Neural cell (in vitro differentiated cells): ENCODE measurements around the gene ARF4. TPM values are rescaled to one million over a fixed set of nuclear protein-coding genes. Genes with fewer than 3 reads are reported as not detected.

Source experiments
- H2AFZ ChIP-seq: fragments of 200-600, 300-800 bp; sonication (generic), shearing (Covaris generic); 2 replicates; pipeline ENCODE4 v1.6.0; 2014; ENCODE audit warnings: low read depth, mild to moderate bottlenecking, antibody characterized with exemption, low read length, moderate library complexity
- H3F3A ChIP-seq: fragments of 200-600 bp; shearing (Covaris generic); 2 replicates; pipeline ENCODE4 v1.6.1; 2016; ENCODE audit warnings: mild to moderate bottlenecking, moderate library complexity, mixed read lengths, antibody characterized with exemption, low read length; ENCODE audit not compliant: insufficient read depth, poor library complexity, severe bottlenecking
- H3K27ac ChIP-seq: fragments of 200-600, 300-800 bp; sonication (generic), shearing (Covaris generic); 2 replicates; pipeline ENCODE4 v1.5.1; 2014; ENCODE audit warnings: mild to moderate bottlenecking, low read length, moderate library complexity
- H3K27me3 ChIP-seq: fragments of 300-800, 200-600 bp; sonication (generic), shearing (Covaris generic); 2 replicates; pipeline ENCODE4 v1.6.0; 2014; ENCODE audit warnings: mild to moderate bottlenecking, low read depth, low read length, moderate library complexity; ENCODE audit not compliant: insufficient read depth
- H3K36me3 ChIP-seq: fragments of 300-800, 200-600 bp; sonication (generic), shearing (Covaris generic); 2 replicates; pipeline ENCODE4 v1.5.1; 2014; ENCODE audit warnings: mild to moderate bottlenecking, antibody characterized with exemption, low read length, moderate library complexity; ENCODE audit not compliant: insufficient read depth
- H3K4me2 ChIP-seq: fragments of 300-800, 200-600 bp; sonication (generic), shearing (Covaris generic); 2 replicates; pipeline ENCODE4 v1.6.0; 2014; ENCODE audit warnings: mild to moderate bottlenecking, low read length
- H3K4me3 ChIP-seq: fragments of 300-800, 200-600 bp; sonication (generic), shearing (Covaris generic); 2 replicates; pipeline ENCODE4 v1.5.1; 2014; ENCODE audit warnings: mild to moderate bottlenecking, low read length, moderate library complexity
- H3K79me2 ChIP-seq: fragments of 200-600 bp; shearing (Covaris generic); replicated peaks from 2 replicates; pipeline ENCODE4 v1.6.0; 2014; ENCODE audit warnings: mild to moderate bottlenecking, low read length, moderate library complexity; ENCODE audit not compliant: insufficient read depth
- H3K9ac ChIP-seq: fragments of 300-800, 200-600 bp; sonication (generic), shearing (Covaris generic); 2 replicates; pipeline ENCODE4 v1.6.1; 2016; ENCODE audit warnings: mild to moderate bottlenecking, low read length, mixed read lengths
- H3K9me2 ChIP-seq: fragments of 200-600 bp; shearing (Covaris generic); 2 replicates; pipeline ENCODE4 v1.6.1; 2016; ENCODE audit warnings: mild to moderate bottlenecking, low read length, mixed read lengths; ENCODE audit not compliant: insufficient read depth
- H3K9me3 ChIP-seq: fragments of 200-600, 300-800 bp; sonication (generic), shearing (Covaris generic); 2 replicates; pipeline ENCODE4 v1.6.1; 2016; ENCODE audit warnings: mild to moderate bottlenecking, mixed run types, low read length, moderate library complexity, mixed read lengths
- H4K20me1 ChIP-seq: fragments of 200-600 bp; shearing (Covaris generic); 2 replicates; pipeline ENCODE4 v1.6.1; 2016; ENCODE audit warnings: mild to moderate bottlenecking, mixed run types; ENCODE audit not compliant: insufficient read depth
- CTCF ChIP-seq: fragments of 450-650 bp; IDR thresholded peaks from 2 replicates; pipeline ENCODE4 v1.5.1; 2014; ENCODE audit warnings: antibody characterized with exemption, mild to moderate bottlenecking, moderate library complexity; ENCODE audit not compliant: poor library complexity, severe bottlenecking
- EP300 ChIP-seq: fragments of 450-650 bp; conservative IDR thresholded peaks from 2 replicates; pipeline ENCODE4 v1.6.1; 2014; ENCODE audit warnings: antibody characterized with exemption, mild to moderate bottlenecking, moderate library complexity; ENCODE audit not compliant: poor library complexity, severe bottlenecking
- EZH2 ChIP-seq: fragments of 200-600, 300-800 bp; shearing (Covaris generic), sonication (generic); IDR thresholded peaks from 2 replicates; pipeline ENCODE4 v1.6.1; 2014; ENCODE audit warnings: antibody characterized with exemption, low read length, borderline replicate concordance, mild to moderate bottlenecking; ENCODE audit not compliant: insufficient read depth, poor library complexity, severe bottlenecking
- MXI1 ChIP-seq: fragments of 450-650 bp; conservative IDR thresholded peaks from 2 replicates; pipeline ENCODE4 v1.6.1; 2014; ENCODE audit warnings: antibody characterized with exemption, mild to moderate bottlenecking; ENCODE audit not compliant: poor library complexity, severe bottlenecking
- POLR2AphosphoS5 ChIP-seq: IDR thresholded peaks from 2 replicates; pipeline ENCODE4 v1.6.1; 2012
- RAD21 ChIP-seq: fragments of 450-650 bp; conservative IDR thresholded peaks from 2 replicates; pipeline ENCODE4 v1.6.1; 2014; ENCODE audit warnings: antibody characterized with exemption, mild to moderate bottlenecking, moderate library complexity
- SMC3 ChIP-seq: fragments of 450-650 bp; conservative IDR thresholded peaks from 2 replicates; pipeline ENCODE4 v1.6.1; 2014; ENCODE audit warnings: antibody characterized with exemption, mild to moderate bottlenecking, moderate library complexity; ENCODE audit not compliant: poor library complexity
- TAF1 ChIP-seq: IDR thresholded peaks from 2 replicates; pipeline ENCODE4 v1.6.1; 2012; ENCODE audit warnings: low read depth
- polyA plus RNA-seq: library from polyadenylated mRNA; depleted of rRNA; stranded (reverse); fragments of >200 nt; gene quantifications from 2 replicates; pipeline ENCODE4 v1.2.3, GENCODE V29; 2014
- TF ChIP-seq, protein P1 (sequence below): IDR thresholded peaks from 2 replicates; pipeline ENCODE4 v1.6.1; 2012; ENCODE audit warnings: borderline replicate concordance

The ARF4 gene
- polyA plus RNA-seq, 1 donor from 2014 or later: 284 TPM

GRCh38 chr3:57600195-57600594 is 3.1 kb upstream of the ARF4 start:
- Histone ChIP-seq H3K4me2 (no peak overlapping the region), H3K4me3 (no peak overlapping the region), H3K36me3 (no peaks in the 10 kb centered on the region), H3K27me3 (no peaks in the 10 kb centered on the region), H3K9me3 (no peaks in the 10 kb centered on the region), H3K9ac (no peak overlapping the region), H3K9me2 (no peaks in the 10 kb centered on the region), H2AFZ (no peak overlapping the region), H4K20me1 (no peaks in the 10 kb centered on the region), H3K79me2 (peaks cover 23% of the 10 kb centered on the region), H3F3A (peaks cover 4% of the 10 kb centered on the region), H3K27ac (no peak overlapping the region)
- TF ChIP-seq, protein P1, sequence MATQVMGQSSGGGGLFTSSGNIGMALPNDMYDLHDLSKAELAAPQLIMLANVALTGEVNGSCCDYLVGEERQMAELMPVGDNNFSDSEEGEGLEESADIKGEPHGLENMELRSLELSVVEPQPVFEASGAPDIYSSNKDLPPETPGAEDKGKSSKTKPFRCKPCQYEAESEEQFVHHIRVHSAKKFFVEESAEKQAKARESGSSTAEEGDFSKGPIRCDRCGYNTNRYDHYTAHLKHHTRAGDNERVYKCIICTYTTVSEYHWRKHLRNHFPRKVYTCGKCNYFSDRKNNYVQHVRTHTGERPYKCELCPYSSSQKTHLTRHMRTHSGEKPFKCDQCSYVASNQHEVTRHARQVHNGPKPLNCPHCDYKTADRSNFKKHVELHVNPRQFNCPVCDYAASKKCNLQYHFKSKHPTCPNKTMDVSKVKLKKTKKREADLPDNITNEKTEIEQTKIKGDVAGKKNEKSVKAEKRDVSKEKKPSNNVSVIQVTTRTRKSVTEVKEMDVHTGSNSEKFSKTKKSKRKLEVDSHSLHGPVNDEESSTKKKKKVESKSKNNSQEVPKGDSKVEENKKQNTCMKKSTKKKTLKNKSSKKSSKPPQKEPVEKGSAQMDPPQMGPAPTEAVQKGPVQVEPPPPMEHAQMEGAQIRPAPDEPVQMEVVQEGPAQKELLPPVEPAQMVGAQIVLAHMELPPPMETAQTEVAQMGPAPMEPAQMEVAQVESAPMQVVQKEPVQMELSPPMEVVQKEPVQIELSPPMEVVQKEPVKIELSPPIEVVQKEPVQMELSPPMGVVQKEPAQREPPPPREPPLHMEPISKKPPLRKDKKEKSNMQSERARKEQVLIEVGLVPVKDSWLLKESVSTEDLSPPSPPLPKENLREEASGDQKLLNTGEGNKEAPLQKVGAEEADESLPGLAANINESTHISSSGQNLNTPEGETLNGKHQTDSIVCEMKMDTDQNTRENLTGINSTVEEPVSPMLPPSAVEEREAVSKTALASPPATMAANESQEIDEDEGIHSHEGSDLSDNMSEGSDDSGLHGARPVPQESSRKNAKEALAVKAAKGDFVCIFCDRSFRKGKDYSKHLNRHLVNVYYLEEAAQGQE: no peak
- no peak for TF ChIP-seq CTCF
- TF ChIP-seq EP300: no peak
- TF ChIP-seq EZH2: no peak
- TF ChIP-seq POLR2AphosphoS5: no peak
- TF ChIP-seq RAD21: no peak

- no peak overlapping the region for H2AFZ ChIP-seq
- no peak overlapping the region for H3K27ac ChIP-seq
- H3K36me3 ChIP-seq: no peaks in the 10 kb centered on the region
- no peaks in the 10 kb centered on the region for H3K9me3 ChIP-seq
- no peaks in the 10 kb centered on the region for H4K20me1 ChIP-seq
- H3K4me3 ChIP-seq: peak overlapping the region; percentile 88
- H3K9ac ChIP-seq: no peak overlapping the region
- TF ChIP-seq SMC3 (no peak), EP300 (no peak), EZH2 (no peak), TAF1 (no peak), MXI1 (no peak), RAD21 (no peak), CTCF (no peak), POLR2AphosphoS5 (no peak)
- TF ChIP-seq, protein P1: no peak
- H3K27me3 ChIP-seq: no peaks in the 10 kb centered on the region
- H3K4me2 ChIP-seq: no peak overlapping the region
- no peaks in the 10 kb centered on the region for H3K9me2 ChIP-seq
- peaks cover 36% of the 10 kb centered on the region for H3K79me2 ChIP-seq
- peaks cover 4% of the 10 kb centered on the region for H3F3A ChIP-seq
Measured at GRCh38 chr3:57598765-57599360, 1.7 kb upstream of the ARF4 start.
